Osteoblast (primary cell): ENCODE results near the gene CACNA1C. TPM values are rescaled to one million over a fixed set of nuclear protein-coding genes. Genes with fewer than 3 reads are reported as not detected.

Source experiments
- DNase-seq: peaks from one replicate; pipeline ENCODE4 v3.0.0; 2011; ENCODE audit warnings: low spot score, mixed read lengths; ENCODE audit not compliant: insufficient read length; ENCODE audit errors: missing footprints
- H2AFZ ChIP-seq: 2 replicates; pipeline ENCODE4 v1.6.0; 2011; ENCODE audit warnings: mild to moderate bottlenecking, low read length
- H3K27ac ChIP-seq: 2 replicates; pipeline ENCODE4 v1.5.1; 2011; ENCODE audit warnings: mild to moderate bottlenecking, low read depth, low read length, moderate library complexity
- H3K27me3 ChIP-seq: 2 replicates; pipeline ENCODE4 v1.6.0; 2012; ENCODE audit warnings: mild to moderate bottlenecking, control low read depth, inconsistent platforms, low read length, moderate library complexity; ENCODE audit not compliant: insufficient read depth
- H3K36me3 ChIP-seq: 2 replicates; pipeline ENCODE4 v1.5.1; 2011; ENCODE audit warnings: mild to moderate bottlenecking, low read length, control low read depth, moderate library complexity; ENCODE audit not compliant: insufficient read depth
- H3K4me1 ChIP-seq: 2 replicates; pipeline ENCODE4 v1.5.1; 2011; ENCODE audit warnings: mild to moderate bottlenecking, low read length, control low read depth, moderate library complexity; ENCODE audit not compliant: insufficient read depth
- H3K4me2 ChIP-seq: 2 replicates; pipeline ENCODE4 v1.6.0; 2011; ENCODE audit warnings: mild to moderate bottlenecking, low read length; ENCODE audit not compliant: insufficient read depth
- H3K4me3 ChIP-seq: fragments of 200-600 bp; sonication (generic); 3 replicates; pipeline ENCODE4 v1.5.1; 2012; ENCODE audit warnings: mild to moderate bottlenecking, low read length, inconsistent platforms; ENCODE audit not compliant: insufficient read depth
- H3K79me2 ChIP-seq: 2 replicates; pipeline ENCODE4 v1.6.0; 2012; ENCODE audit warnings: mild to moderate bottlenecking, low read length, control low read depth, inconsistent platforms; ENCODE audit not compliant: insufficient read depth
- H3K9me3 ChIP-seq: 2 replicates; pipeline ENCODE4 v1.5.1; 2011; ENCODE audit warnings: low read depth, low read length, control low read depth
- H4K20me1 ChIP-seq: 2 replicates; pipeline ENCODE4 v1.6.0; 2012; ENCODE audit warnings: mild to moderate bottlenecking, low read length, control low read depth; ENCODE audit not compliant: insufficient read depth
- CTCF ChIP-seq: IDR thresholded peaks from 2 replicates; pipeline ENCODE4 v1.5.1; 2011; ENCODE audit warnings: mild to moderate bottlenecking, low read depth, low read length, moderate library complexity; ENCODE audit errors: extremely low read depth
- total RNA-seq: library from RNA; depleted of rRNA; stranded (reverse); fragments of >200 nt; gene quantifications from 2 replicates; pipeline ENCODE4 v1.2.3, GENCODE V29; 2012

CACNA1C gene
- total RNA-seq, 1 donor: 19.2 TPM

- no peak for DNase-seq
- peaks cover 15% of the 10 kb centered on the region for H4K20me1 ChIP-seq
- no peak overlapping the region for H3K4me3 ChIP-seq
- H3K27me3 ChIP-seq: no peaks in the 10 kb centered on the region
- no peak overlapping the region for H3K4me2 ChIP-seq
- H3K4me1 ChIP-seq: no peaks in the 10 kb centered on the region
- no peaks in the 10 kb centered on the region for H3K36me3 ChIP-seq
- no peaks in the 10 kb centered on the region for H3K9me3 ChIP-seq
- H3K79me2 ChIP-seq: peaks cover 3% of the 10 kb centered on the region
- no peak overlapping the region for H2AFZ ChIP-seq
- no peak for TF ChIP-seq CTCF
- H3K27ac ChIP-seq: no peak overlapping the region
Measured at GRCh38 chr12:2351161-2351560, 298.4 kb downstream of the CACNA1C start.

- H3K4me3 ChIP-seq: no peak overlapping the region
- peaks cover 2% of the 10 kb centered on the region for H3K79me2 ChIP-seq
- TF ChIP-seq CTCF: no peak
- H3K36me3 ChIP-seq: no peaks in the 10 kb centered on the region
- peaks cover 16% of the 10 kb centered on the region for H4K20me1 ChIP-seq
- H3K4me1 ChIP-seq: no peaks in the 10 kb centered on the region
- no peak overlapping the region for H2AFZ ChIP-seq
- no peak for DNase-seq
- no peaks in the 10 kb centered on the region for H3K9me3 ChIP-seq
- no peaks in the 10 kb centered on the region for H3K27me3 ChIP-seq
- H3K27ac ChIP-seq: no peak overlapping the region
- no peak overlapping the region for H3K4me2 ChIP-seq
Measured at GRCh38 chr12:2352203-2352602, 299.4 kb downstream of the CACNA1C start.

- Histone ChIP-seq H3K27ac (no peak overlapping the region), H3K79me2 (peaks cover 2% of the 10 kb centered on the region), H3K27me3 (no peaks in the 10 kb centered on the region), H3K4me1 (peaks cover 8% of the 10 kb centered on the region), H3K9me3 (no peaks in the 10 kb centered on the region), H3K36me3 (no peaks in the 10 kb centered on the region), H4K20me1 (peaks cover 13% of the 10 kb centered on the region), H3K4me3 (no peak overlapping the region), H2AFZ (no peak overlapping the region), H3K4me2 (no peak overlapping the region)
- no peak for TF ChIP-seq CTCF
- DNase-seq: no peak
Measured at GRCh38 chr12:2353281-2353680, 300.5 kb downstream of the CACNA1C start.

GRCh38 chr12:2353691-2354090 is 300.9 kb downstream of the CACNA1C start:
- no peak overlapping the region for H3K4me2 ChIP-seq
- no peaks in the 10 kb centered on the region for H3K9me3 ChIP-seq
- H3K4me1 ChIP-seq: peaks cover 12% of the 10 kb centered on the region
- no peaks in the 10 kb centered on the region for H3K36me3 ChIP-seq
- H3K4me3 ChIP-seq: no peak overlapping the region
- peaks cover 12% of the 10 kb centered on the region for H4K20me1 ChIP-seq
- H3K27ac ChIP-seq: no peak overlapping the region
- no peak for DNase-seq
- no peaks in the 10 kb centered on the region for H3K27me3 ChIP-seq
- no peak for TF ChIP-seq CTCF
- no peak overlapping the region for H2AFZ ChIP-seq
- peaks cover 2% of the 10 kb centered on the region for H3K79me2 ChIP-seq
